Measurements from ENCODE around the gene CTXN2.

DNA sequence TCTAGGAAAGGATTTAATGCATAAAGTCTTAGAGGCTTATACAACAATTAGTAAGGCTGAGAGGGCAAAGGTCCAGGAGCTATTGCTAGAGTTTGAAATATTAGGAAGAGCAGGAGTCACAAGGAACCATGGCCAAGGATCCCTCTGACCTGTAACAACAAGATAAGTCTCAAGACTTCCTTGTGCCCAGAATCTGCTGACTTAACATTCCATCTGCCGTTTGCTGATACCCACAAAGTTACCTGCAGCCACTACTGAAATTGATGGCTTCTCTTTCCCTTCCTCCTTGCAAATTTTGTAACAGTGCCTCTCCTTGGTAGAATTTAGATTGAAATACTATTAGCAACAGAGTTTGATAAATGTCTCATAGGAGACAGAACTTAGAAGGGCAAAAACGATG lies 8.7 kb upstream of the CTXN2 start:
- TF ChIP-seq, protein P1, sequence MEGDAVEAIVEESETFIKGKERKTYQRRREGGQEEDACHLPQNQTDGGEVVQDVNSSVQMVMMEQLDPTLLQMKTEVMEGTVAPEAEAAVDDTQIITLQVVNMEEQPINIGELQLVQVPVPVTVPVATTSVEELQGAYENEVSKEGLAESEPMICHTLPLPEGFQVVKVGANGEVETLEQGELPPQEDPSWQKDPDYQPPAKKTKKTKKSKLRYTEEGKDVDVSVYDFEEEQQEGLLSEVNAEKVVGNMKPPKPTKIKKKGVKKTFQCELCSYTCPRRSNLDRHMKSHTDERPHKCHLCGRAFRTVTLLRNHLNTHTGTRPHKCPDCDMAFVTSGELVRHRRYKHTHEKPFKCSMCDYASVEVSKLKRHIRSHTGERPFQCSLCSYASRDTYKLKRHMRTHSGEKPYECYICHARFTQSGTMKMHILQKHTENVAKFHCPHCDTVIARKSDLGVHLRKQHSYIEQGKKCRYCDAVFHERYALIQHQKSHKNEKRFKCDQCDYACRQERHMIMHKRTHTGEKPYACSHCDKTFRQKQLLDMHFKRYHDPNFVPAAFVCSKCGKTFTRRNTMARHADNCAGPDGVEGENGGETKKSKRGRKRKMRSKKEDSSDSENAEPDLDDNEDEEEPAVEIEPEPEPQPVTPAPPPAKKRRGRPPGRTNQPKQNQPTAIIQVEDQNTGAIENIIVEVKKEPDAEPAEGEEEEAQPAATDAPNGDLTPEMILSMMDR (conservative IDR thresholded peaks at IDR 0.05; ENCODE audit: low read depth in 2 of 2), result no peak
- TF ChIP-seq EZH2phosphoT487 (IDR thresholded peaks at IDR 0.05; ENCODE audit: unreplicated experiment) (no peak), EZH2 (IDR thresholded peaks at IDR 0.05; ENCODE audit: low read depth, unreplicated experiment) (no peak), ZNF114 (CRISPR knock-in tag; IDR thresholded peaks at IDR 0.05) (no peak)
- TF ChIP-seq, protein P2, sequence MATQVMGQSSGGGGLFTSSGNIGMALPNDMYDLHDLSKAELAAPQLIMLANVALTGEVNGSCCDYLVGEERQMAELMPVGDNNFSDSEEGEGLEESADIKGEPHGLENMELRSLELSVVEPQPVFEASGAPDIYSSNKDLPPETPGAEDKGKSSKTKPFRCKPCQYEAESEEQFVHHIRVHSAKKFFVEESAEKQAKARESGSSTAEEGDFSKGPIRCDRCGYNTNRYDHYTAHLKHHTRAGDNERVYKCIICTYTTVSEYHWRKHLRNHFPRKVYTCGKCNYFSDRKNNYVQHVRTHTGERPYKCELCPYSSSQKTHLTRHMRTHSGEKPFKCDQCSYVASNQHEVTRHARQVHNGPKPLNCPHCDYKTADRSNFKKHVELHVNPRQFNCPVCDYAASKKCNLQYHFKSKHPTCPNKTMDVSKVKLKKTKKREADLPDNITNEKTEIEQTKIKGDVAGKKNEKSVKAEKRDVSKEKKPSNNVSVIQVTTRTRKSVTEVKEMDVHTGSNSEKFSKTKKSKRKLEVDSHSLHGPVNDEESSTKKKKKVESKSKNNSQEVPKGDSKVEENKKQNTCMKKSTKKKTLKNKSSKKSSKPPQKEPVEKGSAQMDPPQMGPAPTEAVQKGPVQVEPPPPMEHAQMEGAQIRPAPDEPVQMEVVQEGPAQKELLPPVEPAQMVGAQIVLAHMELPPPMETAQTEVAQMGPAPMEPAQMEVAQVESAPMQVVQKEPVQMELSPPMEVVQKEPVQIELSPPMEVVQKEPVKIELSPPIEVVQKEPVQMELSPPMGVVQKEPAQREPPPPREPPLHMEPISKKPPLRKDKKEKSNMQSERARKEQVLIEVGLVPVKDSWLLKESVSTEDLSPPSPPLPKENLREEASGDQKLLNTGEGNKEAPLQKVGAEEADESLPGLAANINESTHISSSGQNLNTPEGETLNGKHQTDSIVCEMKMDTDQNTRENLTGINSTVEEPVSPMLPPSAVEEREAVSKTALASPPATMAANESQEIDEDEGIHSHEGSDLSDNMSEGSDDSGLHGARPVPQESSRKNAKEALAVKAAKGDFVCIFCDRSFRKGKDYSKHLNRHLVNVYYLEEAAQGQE (IDR thresholded peaks at IDR 0.05; ENCODE audit: unreplicated experiment), result no peak

Data from GM23338 (cell line).